HG02588 (cell line): ENCODE results near the gene CCL24.
"Not testable (repeated sequence)": the region's sequence is repeated elsewhere in the genome, so short reads cannot be mapped to it uniquely, and the experiment has no call there.

Experiments
- ATAC-seq: cut with Tn5 transposase; IDR thresholded peaks from one replicate; pipeline ENCODE4 v1.9.1; 2021; ENCODE audit warnings: mild to moderate bottlenecking, moderate library complexity; ENCODE audit not compliant: unreplicated experiment

The CCL24 gene

GRCh38 chr7:75813781-75814236, at the start of gene CCL24:
CCL24 (minus strand) TSS chr7:75813806; CDS start chr7:75813715, 91 bp downstream.
- ATAC-seq, result no peak

- ATAC-seq, result no peak
These were observed 48.0 kb upstream of the CCL24 start for GRCh38 chr7:75861636-75862035.

GRCh38 chr7:75858410-75858809, 44.8 kb upstream of the CCL24 start:
- no peak for ATAC-seq

GRCh38 chr7:75856536-75856935, 42.9 kb upstream of the CCL24 start:
- ATAC-seq, result no peak

GRCh38 chr7:75854813-75855345, 41.3 kb upstream of the CCL24 start:
- ATAC-seq, result not testable (repeated sequence)

- ATAC-seq, result no peak
These were observed 40.6 kb upstream of the CCL24 start for GRCh38 chr7:75854233-75854632.

- no peak for ATAC-seq
These were observed 36.6 kb upstream of the CCL24 start for GRCh38 chr7:75850235-75850634.

GRCh38 chr7:75849573-75849972, 36.0 kb upstream of the CCL24 start:
- no peak for ATAC-seq

GRCh38 chr7:75847707-75848106, 34.1 kb upstream of the CCL24 start:
- ATAC-seq, result no peak

GRCh38 chr7:75845132-75845531, 31.5 kb upstream of the CCL24 start:
- ATAC-seq, result not testable (repeated sequence)

GRCh38 chr7:75844158-75844557, 30.6 kb upstream of the CCL24 start:
- ATAC-seq, result no peak

- ATAC-seq, result no peak
These were observed 30.1 kb upstream of the CCL24 start for GRCh38 chr7:75843613-75844116.

- ATAC-seq, result peak; percentile 81
These were observed 29.3 kb upstream of the CCL24 start for GRCh38 chr7:75842836-75843446.

GRCh38 chr7:75840029-75840428, 26.4 kb upstream of the CCL24 start:
- ATAC-seq, result no peak

- not testable (repeated sequence) for ATAC-seq
These were observed 24.8 kb upstream of the CCL24 start for GRCh38 chr7:75838281-75838930.

GRCh38 chr7:75836798-75837197, 23.2 kb upstream of the CCL24 start:
- no peak for ATAC-seq

GRCh38 chr7:75835688-75836285, 22.2 kb upstream of the CCL24 start:
- ATAC-seq, result no peak

- ATAC-seq, result not testable (repeated sequence)
These were observed 20.1 kb upstream of the CCL24 start for GRCh38 chr7:75833662-75834061.

- ATAC-seq, result no peak
These were observed 17.4 kb upstream of the CCL24 start for GRCh38 chr7:75830978-75831377.

GRCh38 chr7:75829656-75830055, 16.1 kb upstream of the CCL24 start:
- ATAC-seq, result not testable (repeated sequence)

GRCh38 chr7:75823198-75823910, 9.7 kb upstream of the CCL24 start:
- ATAC-seq, result no peak
